K562 (cell line): ENCODE results near the gene DLGAP1.

Experiments used
- ATF4 ChIP-seq: fragments of 450-650 bp; formaldehyde crosslinking; IDR thresholded peaks from 2 replicates; pipeline ENCODE4 v1.4.0; 2022; ENCODE audit warnings: mild to moderate bottlenecking, moderate library complexity
- JUND ChIP-seq, 2 experiments: IDR thresholded peaks; 2 replicates in 1 of 2; 3 replicates in 1 of 2; pipeline ENCODE4 v1.6.1; 2011; ENCODE audit warnings: borderline replicate concordance in 2 of 2, low read depth in 2 of 2, low read length in 2 of 2, improper control_type of control experiment in 1 of 2, missing biosample characterization in 1 of 2, missing genetic modification characterization in 1 of 2, missing genetic modification reagents in 1 of 2
- MAFK ChIP-seq: IDR thresholded peaks from 2 replicates; pipeline ENCODE4 v1.6.1; 2011; ENCODE audit warnings: low read length, improper control_type of control experiment
- MTA2 ChIP-seq: fragments of 450-650 bp; IDR thresholded peaks from 2 replicates; pipeline ENCODE4 v1.6.1; 2016; ENCODE audit warnings: low read depth
- POLR2AphosphoS5 ChIP-seq: IDR thresholded peaks from 2 replicates; pipeline ENCODE4 v1.6.1; 2011; ENCODE audit warnings: mild to moderate bottlenecking, low read depth, low read length, moderate library complexity; ENCODE audit not compliant: control insufficient read depth, insufficient read depth
- SP1 ChIP-seq: sonication (generic); formaldehyde crosslinking; IDR thresholded peaks from 2 replicates; pipeline ENCODE4 v1.8.1; 2022; ENCODE audit warnings: mild to moderate bottlenecking, missing genetic modification reagents
- SRF ChIP-seq, 2 experiments: fragments of 250-450, 450-650 bp in 1 of 2; sonication (Bioruptor Pico) in 1 of 2; sonication (generic) in 1 of 2; formaldehyde crosslinking; IDR thresholded peaks; 2 replicates each; pipeline versions ENCODE4 v1.5.0 to v1.5.1; 2020 to 2022; ENCODE audit warnings: mild to moderate bottlenecking in 1 of 2, missing genetic modification reagents in 1 of 2
- ZNF699 ChIP-seq: fragments of 250-450 bp; sonication (Bioruptor Pico); IDR thresholded peaks from 2 replicates; pipeline ENCODE4 v1.8.0; 2021; ENCODE audit warnings: mild to moderate bottlenecking, moderate library complexity; ENCODE audit not compliant: insufficient replicate concordance
- TF ChIP-seq, protein P1 (sequence below): fragments of 450-650 bp; IDR thresholded peaks from 2 replicates; pipeline ENCODE4 v1.6.1; 2016; ENCODE audit warnings: mild to moderate bottlenecking, moderate library complexity

DNA sequence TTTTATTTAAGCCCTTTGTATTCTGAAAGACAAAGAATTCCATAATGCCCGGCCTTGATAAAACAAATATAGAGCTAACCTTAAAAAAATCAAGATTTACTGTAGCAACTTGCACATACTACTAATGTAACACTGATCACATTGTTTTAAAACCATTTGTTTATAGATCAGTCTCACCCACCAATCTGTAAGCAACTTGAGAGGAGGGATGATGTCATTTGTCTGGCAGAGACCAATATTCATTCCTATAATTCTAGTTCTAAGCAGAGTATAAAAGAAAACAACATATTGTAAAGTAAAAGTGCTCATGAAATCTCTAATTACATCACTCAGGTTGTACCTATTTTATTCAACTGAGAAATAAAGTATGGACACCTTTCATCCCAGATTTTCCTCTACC lies 624.5 kb downstream of the DLGAP1 start:
- TF ChIP-seq ZNF699 (CRISPR knock-in tag) (no peak), POLR2AphosphoS5 (no peak), SRF (CRISPR knock-in tag; IDR thresholded peaks at IDR 0.05) (no peak), SP1 (CRISPR knock-in tag) (no peak), ATF4 (CRISPR knock-in tag) (no peak), MAFK (no peak), JUND (IDR thresholded peaks at IDR 0.05; ENCODE audit: borderline replicate concordance, low read depth, low read length) (no peak), JUND (tag; IDR thresholded peaks at IDR 0.05; ENCODE audit: borderline replicate concordance, low read depth, low read length) (no peak), MTA2 (no peak)
- TF ChIP-seq, protein P1, sequence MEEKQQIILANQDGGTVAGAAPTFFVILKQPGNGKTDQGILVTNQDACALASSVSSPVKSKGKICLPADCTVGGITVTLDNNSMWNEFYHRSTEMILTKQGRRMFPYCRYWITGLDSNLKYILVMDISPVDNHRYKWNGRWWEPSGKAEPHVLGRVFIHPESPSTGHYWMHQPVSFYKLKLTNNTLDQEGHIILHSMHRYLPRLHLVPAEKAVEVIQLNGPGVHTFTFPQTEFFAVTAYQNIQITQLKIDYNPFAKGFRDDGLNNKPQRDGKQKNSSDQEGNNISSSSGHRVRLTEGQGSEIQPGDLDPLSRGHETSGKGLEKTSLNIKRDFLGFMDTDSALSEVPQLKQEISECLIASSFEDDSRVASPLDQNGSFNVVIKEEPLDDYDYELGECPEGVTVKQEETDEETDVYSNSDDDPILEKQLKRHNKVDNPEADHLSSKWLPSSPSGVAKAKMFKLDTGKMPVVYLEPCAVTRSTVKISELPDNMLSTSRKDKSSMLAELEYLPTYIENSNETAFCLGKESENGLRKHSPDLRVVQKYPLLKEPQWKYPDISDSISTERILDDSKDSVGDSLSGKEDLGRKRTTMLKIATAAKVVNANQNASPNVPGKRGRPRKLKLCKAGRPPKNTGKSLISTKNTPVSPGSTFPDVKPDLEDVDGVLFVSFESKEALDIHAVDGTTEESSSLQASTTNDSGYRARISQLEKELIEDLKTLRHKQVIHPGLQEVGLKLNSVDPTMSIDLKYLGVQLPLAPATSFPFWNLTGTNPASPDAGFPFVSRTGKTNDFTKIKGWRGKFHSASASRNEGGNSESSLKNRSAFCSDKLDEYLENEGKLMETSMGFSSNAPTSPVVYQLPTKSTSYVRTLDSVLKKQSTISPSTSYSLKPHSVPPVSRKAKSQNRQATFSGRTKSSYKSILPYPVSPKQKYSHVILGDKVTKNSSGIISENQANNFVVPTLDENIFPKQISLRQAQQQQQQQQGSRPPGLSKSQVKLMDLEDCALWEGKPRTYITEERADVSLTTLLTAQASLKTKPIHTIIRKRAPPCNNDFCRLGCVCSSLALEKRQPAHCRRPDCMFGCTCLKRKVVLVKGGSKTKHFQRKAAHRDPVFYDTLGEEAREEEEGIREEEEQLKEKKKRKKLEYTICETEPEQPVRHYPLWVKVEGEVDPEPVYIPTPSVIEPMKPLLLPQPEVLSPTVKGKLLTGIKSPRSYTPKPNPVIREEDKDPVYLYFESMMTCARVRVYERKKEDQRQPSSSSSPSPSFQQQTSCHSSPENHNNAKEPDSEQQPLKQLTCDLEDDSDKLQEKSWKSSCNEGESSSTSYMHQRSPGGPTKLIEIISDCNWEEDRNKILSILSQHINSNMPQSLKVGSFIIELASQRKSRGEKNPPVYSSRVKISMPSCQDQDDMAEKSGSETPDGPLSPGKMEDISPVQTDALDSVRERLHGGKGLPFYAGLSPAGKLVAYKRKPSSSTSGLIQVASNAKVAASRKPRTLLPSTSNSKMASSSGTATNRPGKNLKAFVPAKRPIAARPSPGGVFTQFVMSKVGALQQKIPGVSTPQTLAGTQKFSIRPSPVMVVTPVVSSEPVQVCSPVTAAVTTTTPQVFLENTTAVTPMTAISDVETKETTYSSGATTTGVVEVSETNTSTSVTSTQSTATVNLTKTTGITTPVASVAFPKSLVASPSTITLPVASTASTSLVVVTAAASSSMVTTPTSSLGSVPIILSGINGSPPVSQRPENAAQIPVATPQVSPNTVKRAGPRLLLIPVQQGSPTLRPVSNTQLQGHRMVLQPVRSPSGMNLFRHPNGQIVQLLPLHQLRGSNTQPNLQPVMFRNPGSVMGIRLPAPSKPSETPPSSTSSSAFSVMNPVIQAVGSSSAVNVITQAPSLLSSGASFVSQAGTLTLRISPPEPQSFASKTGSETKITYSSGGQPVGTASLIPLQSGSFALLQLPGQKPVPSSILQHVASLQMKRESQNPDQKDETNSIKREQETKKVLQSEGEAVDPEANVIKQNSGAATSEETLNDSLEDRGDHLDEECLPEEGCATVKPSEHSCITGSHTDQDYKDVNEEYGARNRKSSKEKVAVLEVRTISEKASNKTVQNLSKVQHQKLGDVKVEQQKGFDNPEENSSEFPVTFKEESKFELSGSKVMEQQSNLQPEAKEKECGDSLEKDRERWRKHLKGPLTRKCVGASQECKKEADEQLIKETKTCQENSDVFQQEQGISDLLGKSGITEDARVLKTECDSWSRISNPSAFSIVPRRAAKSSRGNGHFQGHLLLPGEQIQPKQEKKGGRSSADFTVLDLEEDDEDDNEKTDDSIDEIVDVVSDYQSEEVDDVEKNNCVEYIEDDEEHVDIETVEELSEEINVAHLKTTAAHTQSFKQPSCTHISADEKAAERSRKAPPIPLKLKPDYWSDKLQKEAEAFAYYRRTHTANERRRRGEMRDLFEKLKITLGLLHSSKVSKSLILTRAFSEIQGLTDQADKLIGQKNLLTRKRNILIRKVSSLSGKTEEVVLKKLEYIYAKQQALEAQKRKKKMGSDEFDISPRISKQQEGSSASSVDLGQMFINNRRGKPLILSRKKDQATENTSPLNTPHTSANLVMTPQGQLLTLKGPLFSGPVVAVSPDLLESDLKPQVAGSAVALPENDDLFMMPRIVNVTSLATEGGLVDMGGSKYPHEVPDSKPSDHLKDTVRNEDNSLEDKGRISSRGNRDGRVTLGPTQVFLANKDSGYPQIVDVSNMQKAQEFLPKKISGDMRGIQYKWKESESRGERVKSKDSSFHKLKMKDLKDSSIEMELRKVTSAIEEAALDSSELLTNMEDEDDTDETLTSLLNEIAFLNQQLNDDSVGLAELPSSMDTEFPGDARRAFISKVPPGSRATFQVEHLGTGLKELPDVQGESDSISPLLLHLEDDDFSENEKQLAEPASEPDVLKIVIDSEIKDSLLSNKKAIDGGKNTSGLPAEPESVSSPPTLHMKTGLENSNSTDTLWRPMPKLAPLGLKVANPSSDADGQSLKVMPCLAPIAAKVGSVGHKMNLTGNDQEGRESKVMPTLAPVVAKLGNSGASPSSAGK, result no peak
